KMS-11 (cell line): Measurements from ENCODE around the gene CES4A.

Experiments
- H2AFZ ChIP-seq: fragments of 200-600 bp; sonication (generic); 2 replicates; pipeline ENCODE4 v1.6.1; 2016; ENCODE audit warnings: antibody characterized with exemption, mixed run types, low read depth
- H3K27ac ChIP-seq: fragments of 200-600 bp; sonication (generic); 2 replicates; pipeline ENCODE4 v1.6.1; 2016; ENCODE audit warnings: mild to moderate bottlenecking, mixed run types
- H3K27me3 ChIP-seq: fragments of 200-600 bp; sonication (generic); 2 replicates; pipeline ENCODE4 v1.6.1; 2017; ENCODE audit warnings: mild to moderate bottlenecking, low read depth, mixed run types, moderate library complexity; ENCODE audit not compliant: insufficient read depth
- H3K36me3 ChIP-seq: fragments of 200-600 bp; sonication (generic); 2 replicates; pipeline ENCODE4 v1.6.1; 2017; ENCODE audit warnings: mild to moderate bottlenecking, mixed run types; ENCODE audit not compliant: insufficient read depth
- H3K4me1 ChIP-seq: fragments of 200-600 bp; sonication (generic); 2 replicates; pipeline ENCODE4 v1.6.1; 2016; ENCODE audit warnings: mild to moderate bottlenecking, low read depth, mixed run types; ENCODE audit not compliant: poor library complexity, severe bottlenecking
- H3K4me2 ChIP-seq: fragments of 200-600 bp; sonication (generic); 2 replicates; pipeline ENCODE4 v1.7.0; 2016; ENCODE audit warnings: mild to moderate bottlenecking, mixed run types
- H3K4me3 ChIP-seq: fragments of 200-600 bp; sonication (generic); IDR thresholded peaks from 2 replicates; pipeline ENCODE4 v1.6.1; 2017; ENCODE audit warnings: low read depth, low read length, mixed read lengths; ENCODE audit not compliant: insufficient read depth
- H3K79me2 ChIP-seq: fragments of 200-600 bp; sonication (generic); 2 replicates; pipeline ENCODE4 v1.6.1; 2016; ENCODE audit warnings: low read depth, mixed run types; ENCODE audit not compliant: insufficient read depth
- H3K9ac ChIP-seq: fragments of 200-600 bp; sonication (generic); 2 replicates; pipeline ENCODE4 v1.6.1; 2016; ENCODE audit warnings: mild to moderate bottlenecking, mixed run types
- H4K20me1 ChIP-seq: fragments of 200-600 bp; sonication (generic); 2 replicates; pipeline ENCODE4 v1.6.1; 2016; ENCODE audit warnings: mild to moderate bottlenecking, mixed run types; ENCODE audit not compliant: insufficient read depth
- TF ChIP-seq, protein P1 (sequence below): fragments of 200-600 bp; sonication (generic); conservative IDR thresholded peaks from 2 replicates; pipeline ENCODE4 v1.6.1; 2017; ENCODE audit warnings: low read depth, mild to moderate bottlenecking, antibody characterized with exemption, low read length, moderate library complexity, mixed read lengths

Gene CES4A

DNA sequence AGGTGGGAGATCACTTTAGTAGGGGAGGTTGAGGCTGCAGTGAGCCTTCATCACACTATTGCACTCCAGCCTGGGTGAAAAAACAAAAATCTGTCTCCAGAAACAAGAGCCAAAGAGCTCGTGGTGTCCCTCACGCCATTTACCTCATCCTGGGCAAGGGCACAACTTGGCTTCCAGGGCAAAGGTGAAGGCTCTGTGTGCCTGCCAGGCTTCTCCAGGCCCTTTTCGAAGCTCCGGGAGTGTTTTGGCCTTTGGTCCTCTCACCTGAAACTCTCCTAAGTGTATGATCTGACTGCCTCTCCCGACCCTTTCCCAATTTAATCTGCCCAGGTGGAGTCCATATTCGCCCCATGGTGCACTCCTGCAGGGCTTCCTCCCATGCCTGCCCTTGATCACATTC lies 38.9 kb upstream of the CES4A start:
- Histone ChIP-seq H3K27ac (no peak overlapping the region), H3K36me3 (no peaks in the 10 kb centered on the region), H3K79me2 (no peaks in the 10 kb centered on the region), H3K4me2 (no peak overlapping the region), H3K4me3 (no peak overlapping the region), H3K9ac (no peak overlapping the region), H3K27me3 (no peaks in the 10 kb centered on the region), H3K4me1 (peaks cover 3% of the 10 kb centered on the region), H4K20me1 (no peaks in the 10 kb centered on the region), H2AFZ (no peak overlapping the region)
- TF ChIP-seq, protein P1, sequence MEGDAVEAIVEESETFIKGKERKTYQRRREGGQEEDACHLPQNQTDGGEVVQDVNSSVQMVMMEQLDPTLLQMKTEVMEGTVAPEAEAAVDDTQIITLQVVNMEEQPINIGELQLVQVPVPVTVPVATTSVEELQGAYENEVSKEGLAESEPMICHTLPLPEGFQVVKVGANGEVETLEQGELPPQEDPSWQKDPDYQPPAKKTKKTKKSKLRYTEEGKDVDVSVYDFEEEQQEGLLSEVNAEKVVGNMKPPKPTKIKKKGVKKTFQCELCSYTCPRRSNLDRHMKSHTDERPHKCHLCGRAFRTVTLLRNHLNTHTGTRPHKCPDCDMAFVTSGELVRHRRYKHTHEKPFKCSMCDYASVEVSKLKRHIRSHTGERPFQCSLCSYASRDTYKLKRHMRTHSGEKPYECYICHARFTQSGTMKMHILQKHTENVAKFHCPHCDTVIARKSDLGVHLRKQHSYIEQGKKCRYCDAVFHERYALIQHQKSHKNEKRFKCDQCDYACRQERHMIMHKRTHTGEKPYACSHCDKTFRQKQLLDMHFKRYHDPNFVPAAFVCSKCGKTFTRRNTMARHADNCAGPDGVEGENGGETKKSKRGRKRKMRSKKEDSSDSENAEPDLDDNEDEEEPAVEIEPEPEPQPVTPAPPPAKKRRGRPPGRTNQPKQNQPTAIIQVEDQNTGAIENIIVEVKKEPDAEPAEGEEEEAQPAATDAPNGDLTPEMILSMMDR = no peak

DNA sequence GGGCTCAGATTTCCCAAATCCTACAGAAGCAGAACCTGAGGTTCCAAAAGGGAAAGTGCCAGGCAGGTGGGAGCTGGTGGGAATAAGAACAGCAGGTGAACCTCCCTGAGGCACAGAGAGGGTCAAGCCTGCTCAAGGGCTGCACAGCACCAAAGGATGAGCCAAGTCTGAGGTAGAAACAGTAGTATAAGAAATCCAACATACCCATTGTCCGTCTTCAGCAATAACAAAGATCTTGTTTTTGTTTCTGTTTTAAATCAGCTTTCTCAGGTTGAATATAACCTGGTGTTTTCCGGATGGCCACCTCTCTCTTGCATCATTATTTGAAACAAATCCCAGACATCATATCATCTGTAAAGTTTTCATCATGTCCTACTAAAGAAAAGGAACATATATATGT lies 38.0 kb upstream of the CES4A start:
- Histone ChIP-seq H3K36me3 (no peaks in the 10 kb centered on the region), H3K4me3 (no peak overlapping the region), H3K4me1 (peaks cover 3% of the 10 kb centered on the region), H3K79me2 (no peaks in the 10 kb centered on the region), H3K9ac (no peak overlapping the region), H3K4me2 (no peak overlapping the region), H2AFZ (no peak overlapping the region), H4K20me1 (no peaks in the 10 kb centered on the region), H3K27me3 (no peaks in the 10 kb centered on the region), H3K27ac (no peak overlapping the region)
- TF ChIP-seq, protein P1 = no peak

DNA sequence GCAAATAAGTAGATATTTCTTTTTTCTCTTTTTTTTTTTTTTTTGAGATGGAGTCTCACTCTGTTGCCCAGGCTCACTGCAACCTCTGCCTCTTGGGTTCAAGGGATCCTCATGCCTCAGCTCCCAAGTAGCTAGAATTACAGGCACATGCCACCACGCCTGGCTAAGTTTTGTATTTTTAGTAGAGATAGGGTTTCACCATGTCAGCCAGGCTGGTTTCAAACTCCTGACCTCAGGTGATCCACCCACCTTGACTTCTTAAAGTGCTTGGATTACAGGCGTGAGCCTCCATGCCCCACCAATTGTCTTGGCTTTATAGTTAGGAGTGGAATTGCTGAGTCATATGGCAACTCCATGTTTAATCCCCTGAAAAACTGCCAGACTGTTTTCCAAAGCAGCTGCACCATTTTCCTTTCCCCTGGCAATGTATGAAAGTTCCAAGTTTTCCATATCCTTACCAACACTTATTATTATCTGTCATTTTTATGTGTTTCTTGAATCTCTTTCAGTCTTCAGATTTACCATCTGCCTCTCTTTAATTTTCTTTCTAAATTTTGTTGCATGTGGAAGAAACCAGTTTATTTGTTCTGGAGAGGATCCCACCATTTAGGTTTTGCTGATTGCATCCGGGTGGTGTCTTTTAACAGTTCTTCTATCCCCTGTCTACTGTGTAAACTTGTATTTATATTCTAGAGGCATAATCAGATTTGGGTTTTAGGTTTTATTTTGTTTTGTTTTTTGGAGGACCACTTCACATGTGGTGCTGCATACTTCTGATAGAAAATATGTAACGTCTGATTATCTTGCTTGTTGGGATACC lies 37.2 kb upstream of the CES4A start:
- peaks cover 3% of the 10 kb centered on the region for H3K4me1 ChIP-seq
- H3K4me3 ChIP-seq = no peak overlapping the region
- H3K4me2 ChIP-seq = no peak overlapping the region
- H4K20me1 ChIP-seq = no peaks in the 10 kb centered on the region
- no peaks in the 10 kb centered on the region for H3K79me2 ChIP-seq
- no peaks in the 10 kb centered on the region for H3K36me3 ChIP-seq
- no peak overlapping the region for H2AFZ ChIP-seq
- H3K9ac ChIP-seq = no peak overlapping the region
- TF ChIP-seq, protein P1 = no peak
- no peaks in the 10 kb centered on the region for H3K27me3 ChIP-seq
- no peak overlapping the region for H3K27ac ChIP-seq

DNA sequence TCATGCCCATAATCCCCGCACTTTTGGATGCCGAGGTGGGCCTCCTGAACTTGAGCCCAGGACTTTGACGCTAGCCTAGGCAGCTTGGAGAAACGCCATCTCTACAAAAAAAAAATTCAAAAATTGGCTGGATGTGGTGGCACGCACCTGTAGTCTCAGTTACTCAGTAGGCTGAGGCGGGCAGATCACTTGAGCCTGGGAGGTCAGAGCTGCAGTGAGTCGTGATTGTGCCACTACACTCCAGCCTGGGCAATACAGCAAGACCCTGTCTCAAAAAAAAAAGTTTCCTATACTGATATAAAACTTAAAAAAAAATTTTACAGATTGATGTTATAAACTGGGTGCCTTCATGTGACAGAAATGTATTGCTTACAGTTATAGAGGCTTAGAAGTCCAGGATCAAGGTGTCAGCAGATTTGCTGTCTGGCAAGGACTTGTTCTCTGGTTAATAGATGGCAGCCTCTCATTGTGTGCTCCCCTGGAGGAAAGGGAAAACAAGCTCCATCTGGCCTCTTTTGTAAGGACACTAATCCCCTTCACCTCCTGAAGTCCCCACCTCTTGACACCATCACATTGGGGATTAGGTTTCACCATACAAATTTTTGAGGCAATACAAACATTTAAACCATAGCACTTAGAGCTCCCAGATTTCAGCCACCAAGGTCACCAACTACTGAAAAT lies 35.8 kb upstream of the CES4A start:
- H3K79me2 ChIP-seq = no peaks in the 10 kb centered on the region
- H3K4me3 ChIP-seq = no peak overlapping the region
- H2AFZ ChIP-seq = no peak overlapping the region
- no peak overlapping the region for H3K27ac ChIP-seq
- TF ChIP-seq, protein P1 = no peak
- no peak overlapping the region for H3K4me2 ChIP-seq
- H3K9ac ChIP-seq = no peak overlapping the region
- H3K36me3 ChIP-seq = no peaks in the 10 kb centered on the region
- peaks cover 2% of the 10 kb centered on the region for H3K4me1 ChIP-seq
- H3K27me3 ChIP-seq = no peaks in the 10 kb centered on the region
- H4K20me1 ChIP-seq = no peaks in the 10 kb centered on the region
